Measurements from ENCODE around the gene RASAL1.
"Not testable (repeated sequence)": the region's sequence is repeated elsewhere in the genome, so short reads cannot be mapped to it uniquely, and the experiment has no call there.

RASAL1 gene

DNA sequence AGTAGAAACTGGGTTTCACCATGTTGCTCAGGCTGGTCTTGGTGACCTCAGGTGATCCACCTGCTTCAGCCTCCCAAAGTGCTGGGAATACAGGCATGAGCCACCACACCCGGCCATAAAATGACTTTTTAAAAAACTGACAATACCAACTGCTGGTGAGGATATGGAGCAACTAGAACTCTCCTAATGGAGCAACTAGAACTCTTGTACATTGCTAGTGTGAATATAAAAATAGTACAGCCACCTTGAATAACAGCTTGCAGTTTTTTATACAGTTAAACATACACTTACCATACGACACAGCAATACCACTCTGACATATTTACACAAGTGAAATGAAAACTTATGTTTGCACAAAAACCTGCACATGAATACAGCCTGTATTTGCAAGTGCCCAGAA is 11.4 kb upstream of the RASAL1 start:
- peaks cover 46% of the 10 kb centered on the region for H3K27me3 ChIP-seq (ENCODE audit: control insufficient read depth, insufficient read depth, low read length)
- H3K36me3 ChIP-seq (ENCODE audit: insufficient read depth, low read length): no peaks in the 10 kb centered on the region

DNA sequence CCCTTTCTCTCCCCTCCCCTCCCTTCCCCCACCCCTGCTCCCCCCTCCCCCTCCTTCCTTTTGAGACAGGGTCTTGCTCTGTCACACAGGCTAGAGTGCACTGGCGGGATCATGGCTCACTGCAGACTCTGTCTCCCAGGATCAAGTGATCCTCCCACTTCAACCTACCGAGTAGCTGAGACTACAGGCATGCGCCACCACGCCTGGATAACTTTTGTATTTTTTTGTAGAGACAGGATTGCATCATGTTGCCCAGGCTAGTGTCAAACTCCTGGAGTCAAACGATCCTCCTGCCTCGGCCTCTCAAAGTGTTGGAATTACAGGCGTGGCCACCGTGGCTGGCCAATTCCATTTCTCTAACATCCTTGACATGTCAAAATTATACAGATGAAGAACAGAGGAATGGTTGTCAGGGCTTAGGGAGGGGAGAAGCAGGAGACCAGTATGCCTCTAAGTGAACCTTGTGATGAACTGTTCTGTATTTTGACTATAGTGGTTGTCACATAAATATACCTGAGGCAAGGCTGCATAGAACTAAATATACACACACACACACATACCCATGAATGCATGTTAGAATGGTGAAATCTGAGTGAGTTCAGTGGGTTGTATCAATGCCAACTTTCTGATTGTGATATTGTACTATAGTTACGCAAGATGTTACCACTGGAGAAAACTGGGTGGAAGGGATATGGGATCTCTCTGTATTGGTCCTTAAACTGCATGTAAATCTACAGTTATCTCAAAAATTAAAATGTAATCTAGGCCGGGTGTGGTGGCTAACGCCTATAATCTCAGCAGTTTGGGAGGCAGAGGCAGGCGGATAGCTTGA is 10.4 kb upstream of the RASAL1 start:
- no peak overlapping the region for H3K9ac ChIP-seq (ENCODE audit: low read depth, low read length)
- H3K4me2 ChIP-seq (ENCODE audit: low read length): no peak overlapping the region
- peaks cover 7% of the 10 kb centered on the region for H3K4me1 ChIP-seq (ENCODE audit: control insufficient read depth, insufficient read depth, low read length)
- no peak overlapping the region for H3K4me3 ChIP-seq (ENCODE audit: low read length)
- no peaks in the 10 kb centered on the region for H3K36me3 ChIP-seq (ENCODE audit: insufficient read depth, low read length)
- H3K27me3 ChIP-seq (ENCODE audit: control insufficient read depth, insufficient read depth, low read length): peaks cover 41% of the 10 kb centered on the region
- H3K9me3 ChIP-seq (replicated peaks; ENCODE audit: low read length): no peaks in the 10 kb centered on the region

More for the DNA sequence above, 11.4 kb upstream of the RASAL1 start:
- no peak overlapping the region for H3K9ac ChIP-seq (ENCODE audit: low read depth, low read length)
- no peaks in the 10 kb centered on the region for H3K9me3 ChIP-seq (replicated peaks; ENCODE audit: low read length)
- H3K4me2 ChIP-seq (ENCODE audit: low read length): no peak overlapping the region
- H3K4me1 ChIP-seq (ENCODE audit: control insufficient read depth, insufficient read depth, low read length): peaks cover 7% of the 10 kb centered on the region
- no peak overlapping the region for H3K4me3 ChIP-seq (ENCODE audit: low read length)

DNA sequence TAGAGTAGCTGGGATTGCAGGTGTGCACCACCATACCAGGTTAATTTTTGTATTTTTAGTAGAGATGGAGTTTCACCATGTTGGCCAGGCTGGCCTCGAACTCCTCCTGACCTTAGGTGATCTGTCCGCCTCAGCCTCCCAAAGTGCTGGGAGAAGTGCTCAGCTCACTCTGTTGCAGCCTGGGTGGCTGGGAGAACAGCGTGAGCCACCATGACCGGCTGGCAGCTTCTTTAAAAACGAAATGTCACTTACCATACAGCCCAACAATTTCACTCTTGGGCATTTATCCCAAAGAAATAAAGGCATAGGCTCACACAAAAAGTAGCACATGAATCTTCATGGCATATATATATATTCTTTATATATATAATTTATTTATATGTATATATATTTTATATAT is 9.2 kb upstream of the RASAL1 start:
- H3K27me3 ChIP-seq (ENCODE audit: control insufficient read depth, insufficient read depth, low read length): peaks cover 31% of the 10 kb centered on the region
- peaks cover 6% of the 10 kb centered on the region for H3K4me1 ChIP-seq (ENCODE audit: control insufficient read depth, insufficient read depth, low read length)
- no peak overlapping the region for H3K9ac ChIP-seq (ENCODE audit: low read depth, low read length)
- no peak overlapping the region for H3K4me3 ChIP-seq (ENCODE audit: low read length)
- no peak overlapping the region for H3K4me2 ChIP-seq (ENCODE audit: low read length)
- no peaks in the 10 kb centered on the region for H3K9me3 ChIP-seq (replicated peaks; ENCODE audit: low read length)
- H3K36me3 ChIP-seq (ENCODE audit: insufficient read depth, low read length): no peaks in the 10 kb centered on the region

DNA sequence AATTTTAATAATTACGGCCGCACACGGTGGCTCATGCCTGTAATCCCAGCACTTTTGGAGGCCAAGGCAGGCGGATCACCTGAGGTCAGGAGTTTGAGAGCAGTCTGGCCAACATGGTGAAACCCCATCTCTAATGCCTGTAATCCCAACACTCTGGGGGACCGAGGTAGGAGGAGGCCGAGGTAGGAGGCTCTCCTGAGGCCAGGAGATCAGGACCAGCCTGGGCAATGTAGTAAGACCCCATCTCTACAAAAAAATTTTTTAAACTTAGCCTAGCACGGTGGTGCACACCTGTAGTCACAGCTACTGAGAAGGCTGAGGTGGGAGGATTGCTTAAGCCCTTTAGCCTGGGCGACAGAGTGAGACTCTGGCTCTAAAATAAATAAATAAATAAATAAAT is 8.4 kb upstream of the RASAL1 start:
- H3K9ac ChIP-seq (ENCODE audit: low read depth, low read length): no peak overlapping the region
- no peaks in the 10 kb centered on the region for H3K36me3 ChIP-seq (ENCODE audit: insufficient read depth, low read length)
- no peak overlapping the region for H3K4me2 ChIP-seq (ENCODE audit: low read length)
- H3K9me3 ChIP-seq (replicated peaks; ENCODE audit: low read length): no peaks in the 10 kb centered on the region
- no peak overlapping the region for H3K4me3 ChIP-seq (ENCODE audit: low read length)
- peaks cover 23% of the 10 kb centered on the region for H3K27me3 ChIP-seq (ENCODE audit: control insufficient read depth, insufficient read depth, low read length)
- no peaks in the 10 kb centered on the region for H3K4me1 ChIP-seq (ENCODE audit: control insufficient read depth, insufficient read depth, low read length)

DNA sequence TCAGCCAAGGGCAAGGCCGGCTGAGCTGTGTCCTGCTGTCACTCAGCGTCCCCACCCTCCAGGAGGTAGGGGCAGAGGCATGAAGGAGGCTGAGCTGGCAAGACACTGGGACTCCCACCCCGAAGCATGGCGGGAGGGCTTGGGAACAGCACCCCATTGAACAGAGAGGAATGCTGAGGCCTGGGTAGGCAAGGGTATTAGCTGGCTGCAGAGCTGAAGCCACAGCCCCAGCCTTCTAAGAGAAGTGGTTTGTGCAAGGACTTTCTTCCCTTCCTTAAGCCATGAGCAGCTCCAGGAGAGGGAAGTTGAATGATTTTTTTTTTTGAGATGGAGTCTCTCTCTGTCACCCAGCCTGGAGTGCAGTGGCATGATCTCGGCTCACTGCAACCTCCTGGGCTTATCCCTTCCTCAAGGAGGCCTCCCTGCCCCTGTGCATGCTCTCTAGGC is 7.3 kb upstream of the RASAL1 start:
- H3K36me3 ChIP-seq (ENCODE audit: insufficient read depth, low read length): no peaks in the 10 kb centered on the region
- no peak overlapping the region for H3K4me2 ChIP-seq (ENCODE audit: low read length)
- no peaks in the 10 kb centered on the region for H3K9me3 ChIP-seq (replicated peaks; ENCODE audit: low read length)
- peaks cover 23% of the 10 kb centered on the region for H3K27me3 ChIP-seq (ENCODE audit: control insufficient read depth, insufficient read depth, low read length)
- H3K4me3 ChIP-seq (ENCODE audit: low read length): no peak overlapping the region
- no peak overlapping the region for H3K9ac ChIP-seq (ENCODE audit: low read depth, low read length)
- H3K4me1 ChIP-seq (ENCODE audit: control insufficient read depth, insufficient read depth, low read length): no peaks in the 10 kb centered on the region

DNA sequence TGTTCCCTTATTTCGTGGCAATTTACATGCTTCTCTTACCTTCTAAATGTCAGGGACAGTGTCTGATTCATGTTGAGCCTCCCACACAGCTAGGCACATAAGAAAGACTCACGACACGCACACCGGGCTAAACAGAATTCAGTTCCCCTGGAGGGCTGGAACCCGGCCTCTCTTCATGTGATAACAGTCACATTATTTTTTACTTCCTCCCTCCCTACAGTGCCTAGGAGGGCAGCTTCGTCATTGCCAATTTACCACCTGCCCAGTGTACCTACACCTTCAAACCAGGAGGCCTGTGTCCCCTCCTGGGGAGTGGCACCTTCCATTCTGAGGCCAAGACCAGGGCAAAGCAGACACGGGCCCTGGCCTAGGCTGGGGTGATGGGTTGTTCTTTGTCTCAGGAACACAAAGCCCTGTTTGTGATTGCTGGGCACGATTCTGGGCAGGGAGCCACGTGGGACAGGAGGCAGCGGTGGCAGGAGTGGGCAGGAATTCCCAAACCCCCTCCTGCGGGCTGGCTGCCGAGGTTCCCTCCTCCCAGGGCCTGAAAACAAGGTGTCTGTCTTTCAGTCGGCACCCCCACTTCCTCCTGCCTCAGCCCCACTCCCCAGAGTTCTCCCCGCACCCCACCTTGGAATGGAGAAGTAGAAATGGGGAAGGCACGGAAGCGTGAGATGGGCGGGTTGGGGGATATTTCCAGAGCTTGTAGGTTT is 6.8 kb upstream of the RASAL1 start:
- Histone ChIP-seq H3K4me2 (ENCODE audit: low read length) (no peak overlapping the region), H3K4me1 (ENCODE audit: control insufficient read depth, insufficient read depth, low read length) (no peaks in the 10 kb centered on the region), H3K4me3 (ENCODE audit: low read length) (no peak overlapping the region), H3K9me3 (replicated peaks; ENCODE audit: low read length) (no peaks in the 10 kb centered on the region), H3K36me3 (ENCODE audit: insufficient read depth, low read length) (no peaks in the 10 kb centered on the region), H3K9ac (ENCODE audit: low read depth, low read length) (no peak overlapping the region), H3K27me3 (ENCODE audit: control insufficient read depth, insufficient read depth, low read length) (peaks cover 21% of the 10 kb centered on the region)

DNA sequence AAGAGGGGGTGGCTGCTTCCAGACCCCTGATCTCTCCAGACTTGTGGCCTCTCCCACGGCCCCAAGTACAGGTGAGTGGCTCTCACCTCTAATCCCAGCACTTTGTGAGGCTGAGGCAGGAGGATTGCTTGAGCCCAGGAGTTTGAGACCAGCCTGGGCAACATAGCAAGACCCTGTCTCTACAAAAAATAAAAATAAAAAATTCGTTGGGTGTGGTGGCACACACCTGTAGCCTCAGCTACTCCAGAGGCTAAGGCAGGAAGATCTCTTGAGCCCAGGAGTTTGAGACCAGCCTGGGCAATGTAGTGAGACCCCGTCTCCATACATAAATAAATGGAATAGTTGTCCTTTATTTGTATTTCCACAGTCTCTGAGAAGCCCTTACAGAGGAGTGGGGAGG is 6.2 kb upstream of the RASAL1 start:
- H3K4me1 ChIP-seq (ENCODE audit: control insufficient read depth, insufficient read depth, low read length); H3K9me3 ChIP-seq (replicated peaks; ENCODE audit: low read length); H3K36me3 ChIP-seq (ENCODE audit: insufficient read depth, low read length); H3K4me3 ChIP-seq (ENCODE audit: low read length); H3K4me2 ChIP-seq (ENCODE audit: low read length); H3K9ac ChIP-seq (ENCODE audit: low read depth, low read length): not testable (repeated sequence)
- H3K27me3 ChIP-seq (ENCODE audit: control insufficient read depth, insufficient read depth, low read length): peaks cover 23% of the 10 kb centered on the region

DNA sequence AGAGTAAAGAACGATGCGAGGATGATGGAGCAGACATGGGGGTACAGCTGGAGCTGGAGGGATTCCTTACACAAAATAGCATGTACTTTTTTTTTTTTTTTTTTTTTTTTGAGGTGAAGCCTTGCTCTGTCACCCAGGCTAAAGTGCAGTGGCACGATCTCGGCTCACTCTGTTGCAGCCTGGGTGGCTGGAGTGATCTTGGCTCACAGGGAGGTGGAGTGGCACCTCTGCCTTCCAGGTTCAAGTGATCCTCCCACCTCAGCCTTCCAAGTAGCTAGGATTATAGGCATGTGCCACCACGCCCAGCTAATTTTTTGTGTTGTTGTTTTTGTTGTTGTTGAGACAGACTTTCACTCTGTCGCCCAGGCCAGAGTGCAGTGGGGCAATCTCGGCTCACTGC is 5.1 kb upstream of the RASAL1 start:
- Histone ChIP-seq H3K36me3 (ENCODE audit: insufficient read depth, low read length) (no peaks in the 10 kb centered on the region), H3K4me3 (ENCODE audit: low read length) (no peak overlapping the region), H3K27me3 (ENCODE audit: control insufficient read depth, insufficient read depth, low read length) (peaks cover 26% of the 10 kb centered on the region), H3K4me1 (ENCODE audit: control insufficient read depth, insufficient read depth, low read length) (no peaks in the 10 kb centered on the region), H3K9me3 (replicated peaks; ENCODE audit: low read length) (no peaks in the 10 kb centered on the region), H3K4me2 (ENCODE audit: low read length) (no peak overlapping the region), H3K9ac (ENCODE audit: low read depth, low read length) (no peak overlapping the region)

DNA sequence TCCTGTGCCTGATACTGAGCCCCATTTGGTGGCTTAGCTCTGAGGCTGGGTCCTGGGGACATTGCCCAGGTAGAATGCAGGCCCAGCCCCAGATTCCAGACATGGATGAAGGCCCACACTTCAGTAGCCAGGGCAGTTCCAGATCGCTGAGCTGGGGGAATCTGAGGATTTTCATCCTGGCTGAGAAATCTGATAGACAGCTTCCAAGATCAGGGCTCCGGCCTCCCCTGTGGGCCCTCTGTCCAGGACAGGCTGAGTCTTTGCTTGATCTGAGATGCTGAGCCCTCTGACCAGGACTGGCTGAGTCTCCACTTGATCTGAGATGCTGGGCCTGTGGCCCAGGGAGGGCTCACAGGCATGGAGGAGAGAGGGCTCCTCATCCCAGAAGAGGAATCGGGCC is 3.3 kb upstream of the RASAL1 start:
- Histone ChIP-seq H3K27me3 (ENCODE audit: control insufficient read depth, insufficient read depth, low read length) (peaks cover 33% of the 10 kb centered on the region), H3K4me2 (ENCODE audit: low read length) (no peak overlapping the region), H3K9ac (ENCODE audit: low read depth, low read length) (no peak overlapping the region)

DNA sequence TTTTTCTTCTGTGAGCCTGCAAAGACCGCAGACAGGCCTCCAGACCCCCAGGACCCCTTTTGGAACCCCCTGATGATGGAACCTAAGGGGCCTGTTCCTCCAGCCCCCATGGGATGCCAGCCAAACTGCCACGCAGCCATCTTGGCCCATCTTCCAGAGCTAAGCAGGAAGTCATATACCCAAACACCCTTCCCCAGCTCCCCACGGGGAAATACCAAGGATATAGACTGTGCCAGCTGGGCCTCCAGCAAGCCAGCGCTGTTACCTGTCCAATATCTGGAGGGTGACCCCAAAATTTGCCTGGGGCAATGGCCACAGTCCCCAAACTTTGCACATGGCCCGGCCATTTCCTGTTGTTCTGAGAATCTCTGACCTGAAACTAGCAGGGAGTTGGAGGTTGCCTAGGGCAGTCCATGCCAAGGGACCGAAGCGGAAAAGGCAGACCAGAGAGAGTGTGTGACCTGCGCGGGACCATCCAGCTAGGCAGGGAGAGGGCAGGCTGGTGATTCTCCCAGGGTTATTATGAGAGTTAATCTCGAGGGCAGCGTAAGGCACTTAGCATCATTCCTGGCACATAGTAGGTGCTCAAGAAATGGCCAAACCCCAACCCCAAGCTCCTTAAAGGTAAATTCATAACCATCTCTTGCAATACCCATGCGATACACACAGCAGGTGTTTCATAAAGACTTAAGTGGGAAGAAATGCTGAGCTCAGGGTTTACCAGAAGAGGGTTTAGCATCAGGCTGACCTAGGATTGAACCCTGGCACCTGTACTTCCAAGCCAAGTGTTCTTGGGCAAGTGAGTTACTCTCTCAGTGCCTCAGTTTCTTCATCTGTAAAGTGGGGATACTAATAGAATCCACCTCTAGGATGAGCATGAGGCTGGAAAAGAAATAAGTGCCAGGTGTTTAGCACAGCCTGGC is 2.6 kb upstream of the RASAL1 start:
- Histone ChIP-seq H3K36me3 (ENCODE audit: insufficient read depth, low read length) (no peaks in the 10 kb centered on the region), H3K4me3 (ENCODE audit: low read length) (no peak overlapping the region), H3K4me1 (ENCODE audit: control insufficient read depth, insufficient read depth, low read length) (no peaks in the 10 kb centered on the region), H3K4me2 (ENCODE audit: low read length) (no peak overlapping the region), H3K9ac (ENCODE audit: low read depth, low read length) (no peak overlapping the region), H3K9me3 (replicated peaks; ENCODE audit: low read length) (no peaks in the 10 kb centered on the region), H3K27me3 (ENCODE audit: control insufficient read depth, insufficient read depth, low read length) (peaks cover 31% of the 10 kb centered on the region)

More for the DNA sequence above, 3.3 kb upstream of the RASAL1 start:
- no peak overlapping the region for H3K4me3 ChIP-seq (ENCODE audit: low read length)
- no peaks in the 10 kb centered on the region for H3K4me1 ChIP-seq (ENCODE audit: control insufficient read depth, insufficient read depth, low read length)
- H3K36me3 ChIP-seq (ENCODE audit: insufficient read depth, low read length): no peaks in the 10 kb centered on the region
- no peaks in the 10 kb centered on the region for H3K9me3 ChIP-seq (replicated peaks; ENCODE audit: low read length)

DNA sequence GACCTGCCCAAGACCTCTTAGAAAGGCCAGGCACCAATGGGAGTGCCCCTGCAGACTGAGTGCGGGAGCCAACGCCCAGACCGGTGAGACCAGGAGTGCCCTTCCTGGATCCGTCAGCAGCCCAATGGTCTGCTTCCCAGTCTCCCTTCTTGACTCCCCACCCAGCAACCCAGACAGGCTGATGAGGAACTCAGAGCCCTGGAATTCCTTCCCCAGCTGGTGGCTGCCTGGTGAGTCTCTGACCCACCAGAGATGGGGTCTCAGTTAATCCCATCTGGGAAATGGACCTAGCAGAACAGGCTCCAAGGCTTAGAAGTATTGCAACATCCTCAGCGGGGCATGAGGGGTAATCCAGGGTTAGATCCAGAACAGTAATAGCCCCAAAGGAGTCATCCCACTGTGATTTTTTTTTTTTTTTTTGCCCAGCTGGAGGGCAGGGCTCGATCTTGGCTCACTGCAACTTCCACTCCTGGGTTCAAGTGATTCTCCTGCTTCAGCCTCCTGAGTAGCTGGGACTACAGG is 1.5 kb upstream of the RASAL1 start:
- H3K4me1 ChIP-seq (ENCODE audit: control insufficient read depth, insufficient read depth, low read length): no peaks in the 10 kb centered on the region
- no peaks in the 10 kb centered on the region for H3K9me3 ChIP-seq (replicated peaks; ENCODE audit: low read length)
- H3K36me3 ChIP-seq (ENCODE audit: insufficient read depth, low read length): no peaks in the 10 kb centered on the region
- no peak overlapping the region for H3K4me3 ChIP-seq (ENCODE audit: low read length)
- H3K27me3 ChIP-seq (ENCODE audit: control insufficient read depth, insufficient read depth, low read length): peaks cover 21% of the 10 kb centered on the region
- H3K9ac ChIP-seq (ENCODE audit: low read depth, low read length): no peak overlapping the region
- no peak overlapping the region for H3K4me2 ChIP-seq (ENCODE audit: low read length)
